Neural cell (in vitro differentiated cells): ENCODE results near the gene SULT1C2. TPM values are rescaled to one million over a fixed set of nuclear protein-coding genes. Genes with fewer than 3 reads are reported as not detected.

Source experiments
- H2AFZ ChIP-seq: fragments of 200-600, 300-800 bp; sonication (generic), shearing (Covaris generic); 2 replicates; pipeline ENCODE4 v1.6.0; 2014; ENCODE audit warnings: low read depth, mild to moderate bottlenecking, antibody characterized with exemption, low read length, moderate library complexity
- H3F3A ChIP-seq: fragments of 200-600 bp; shearing (Covaris generic); 2 replicates; pipeline ENCODE4 v1.6.1; 2016; ENCODE audit warnings: mild to moderate bottlenecking, moderate library complexity, mixed read lengths, antibody characterized with exemption, low read length; ENCODE audit not compliant: insufficient read depth, poor library complexity, severe bottlenecking
- H3K27ac ChIP-seq: fragments of 200-600, 300-800 bp; sonication (generic), shearing (Covaris generic); 2 replicates; pipeline ENCODE4 v1.5.1; 2014; ENCODE audit warnings: mild to moderate bottlenecking, low read length, moderate library complexity
- H3K27me3 ChIP-seq: fragments of 300-800, 200-600 bp; sonication (generic), shearing (Covaris generic); 2 replicates; pipeline ENCODE4 v1.6.0; 2014; ENCODE audit warnings: mild to moderate bottlenecking, low read depth, low read length, moderate library complexity; ENCODE audit not compliant: insufficient read depth
- H3K36me3 ChIP-seq: fragments of 300-800, 200-600 bp; sonication (generic), shearing (Covaris generic); 2 replicates; pipeline ENCODE4 v1.5.1; 2014; ENCODE audit warnings: mild to moderate bottlenecking, antibody characterized with exemption, low read length, moderate library complexity; ENCODE audit not compliant: insufficient read depth
- H3K4me2 ChIP-seq: fragments of 300-800, 200-600 bp; sonication (generic), shearing (Covaris generic); 2 replicates; pipeline ENCODE4 v1.6.0; 2014; ENCODE audit warnings: mild to moderate bottlenecking, low read length
- H3K4me3 ChIP-seq: fragments of 300-800, 200-600 bp; sonication (generic), shearing (Covaris generic); 2 replicates; pipeline ENCODE4 v1.5.1; 2014; ENCODE audit warnings: mild to moderate bottlenecking, low read length, moderate library complexity
- H3K79me2 ChIP-seq: fragments of 200-600 bp; shearing (Covaris generic); replicated peaks from 2 replicates; pipeline ENCODE4 v1.6.0; 2014; ENCODE audit warnings: mild to moderate bottlenecking, low read length, moderate library complexity; ENCODE audit not compliant: insufficient read depth
- H3K9ac ChIP-seq: fragments of 300-800, 200-600 bp; sonication (generic), shearing (Covaris generic); 2 replicates; pipeline ENCODE4 v1.6.1; 2016; ENCODE audit warnings: mild to moderate bottlenecking, low read length, mixed read lengths
- H3K9me2 ChIP-seq: fragments of 200-600 bp; shearing (Covaris generic); 2 replicates; pipeline ENCODE4 v1.6.1; 2016; ENCODE audit warnings: mild to moderate bottlenecking, low read length, mixed read lengths; ENCODE audit not compliant: insufficient read depth
- H3K9me3 ChIP-seq: fragments of 200-600, 300-800 bp; sonication (generic), shearing (Covaris generic); 2 replicates; pipeline ENCODE4 v1.6.1; 2016; ENCODE audit warnings: mild to moderate bottlenecking, mixed run types, low read length, moderate library complexity, mixed read lengths
- H4K20me1 ChIP-seq: fragments of 200-600 bp; shearing (Covaris generic); 2 replicates; pipeline ENCODE4 v1.6.1; 2016; ENCODE audit warnings: mild to moderate bottlenecking, mixed run types; ENCODE audit not compliant: insufficient read depth
- EP300 ChIP-seq: fragments of 450-650 bp; conservative IDR thresholded peaks from 2 replicates; pipeline ENCODE4 v1.6.1; 2014; ENCODE audit warnings: antibody characterized with exemption, mild to moderate bottlenecking, moderate library complexity; ENCODE audit not compliant: poor library complexity, severe bottlenecking
- EZH2 ChIP-seq: fragments of 200-600, 300-800 bp; shearing (Covaris generic), sonication (generic); IDR thresholded peaks from 2 replicates; pipeline ENCODE4 v1.6.1; 2014; ENCODE audit warnings: antibody characterized with exemption, low read length, borderline replicate concordance, mild to moderate bottlenecking; ENCODE audit not compliant: insufficient read depth, poor library complexity, severe bottlenecking
- MXI1 ChIP-seq: fragments of 450-650 bp; conservative IDR thresholded peaks from 2 replicates; pipeline ENCODE4 v1.6.1; 2014; ENCODE audit warnings: antibody characterized with exemption, mild to moderate bottlenecking; ENCODE audit not compliant: poor library complexity, severe bottlenecking
- POLR2AphosphoS5 ChIP-seq: IDR thresholded peaks from 2 replicates; pipeline ENCODE4 v1.6.1; 2012
- RAD21 ChIP-seq: fragments of 450-650 bp; conservative IDR thresholded peaks from 2 replicates; pipeline ENCODE4 v1.6.1; 2014; ENCODE audit warnings: antibody characterized with exemption, mild to moderate bottlenecking, moderate library complexity
- SMC3 ChIP-seq: fragments of 450-650 bp; conservative IDR thresholded peaks from 2 replicates; pipeline ENCODE4 v1.6.1; 2014; ENCODE audit warnings: antibody characterized with exemption, mild to moderate bottlenecking, moderate library complexity; ENCODE audit not compliant: poor library complexity
- TAF1 ChIP-seq: IDR thresholded peaks from 2 replicates; pipeline ENCODE4 v1.6.1; 2012; ENCODE audit warnings: low read depth
- polyA plus RNA-seq: library from polyadenylated mRNA; depleted of rRNA; stranded (reverse); fragments of >200 nt; gene quantifications from 2 replicates; pipeline ENCODE4 v1.2.3, GENCODE V29; 2014
- TF ChIP-seq, protein P1 (sequence below): IDR thresholded peaks from 2 replicates; pipeline ENCODE4 v1.6.1; 2012; ENCODE audit warnings: borderline replicate concordance
- TF ChIP-seq, protein P2 (sequence below): fragments of 450-650 bp; IDR thresholded peaks from 2 replicates; pipeline ENCODE4 v1.5.1; 2014; ENCODE audit warnings: antibody characterized with exemption, mild to moderate bottlenecking, moderate library complexity; ENCODE audit not compliant: poor library complexity, severe bottlenecking

The SULT1C2 gene
- polyA plus RNA-seq, 1 donor from 2014 or later = not detected

- H3K9me3 ChIP-seq = no peaks in the 10 kb centered on the region
- no peak overlapping the region for H3K9ac ChIP-seq
- no peak overlapping the region for H3K4me3 ChIP-seq
- H3K27me3 ChIP-seq = no peaks in the 10 kb centered on the region
- no peaks in the 10 kb centered on the region for H3K9me2 ChIP-seq
- no peak overlapping the region for H3K27ac ChIP-seq
- H3K79me2 ChIP-seq = no peaks in the 10 kb centered on the region
- TF ChIP-seq SMC3 (no peak), RAD21 (no peak)
- H3F3A ChIP-seq = no peaks in the 10 kb centered on the region
- no peaks in the 10 kb centered on the region for H3K36me3 ChIP-seq
- H2AFZ ChIP-seq = no peak overlapping the region
- H3K4me2 ChIP-seq = no peak overlapping the region
- no peaks in the 10 kb centered on the region for H4K20me1 ChIP-seq
These were observed 18.3 kb upstream of the SULT1C2 start for GRCh38 chr2:108270346-108270745.

- H3K27ac ChIP-seq = no peak overlapping the region
- H2AFZ ChIP-seq = no peak overlapping the region
These were observed 17.8 kb upstream of the SULT1C2 start for GRCh38 chr2:108270768-108271506.

More at GRCh38 chr2:108270768-108271506, 17.8 kb upstream of the SULT1C2 start:
- no peaks in the 10 kb centered on the region for H3F3A ChIP-seq
- H3K9me2 ChIP-seq = no peaks in the 10 kb centered on the region
- no peak for TF ChIP-seq MXI1
- TF ChIP-seq, protein P1, sequence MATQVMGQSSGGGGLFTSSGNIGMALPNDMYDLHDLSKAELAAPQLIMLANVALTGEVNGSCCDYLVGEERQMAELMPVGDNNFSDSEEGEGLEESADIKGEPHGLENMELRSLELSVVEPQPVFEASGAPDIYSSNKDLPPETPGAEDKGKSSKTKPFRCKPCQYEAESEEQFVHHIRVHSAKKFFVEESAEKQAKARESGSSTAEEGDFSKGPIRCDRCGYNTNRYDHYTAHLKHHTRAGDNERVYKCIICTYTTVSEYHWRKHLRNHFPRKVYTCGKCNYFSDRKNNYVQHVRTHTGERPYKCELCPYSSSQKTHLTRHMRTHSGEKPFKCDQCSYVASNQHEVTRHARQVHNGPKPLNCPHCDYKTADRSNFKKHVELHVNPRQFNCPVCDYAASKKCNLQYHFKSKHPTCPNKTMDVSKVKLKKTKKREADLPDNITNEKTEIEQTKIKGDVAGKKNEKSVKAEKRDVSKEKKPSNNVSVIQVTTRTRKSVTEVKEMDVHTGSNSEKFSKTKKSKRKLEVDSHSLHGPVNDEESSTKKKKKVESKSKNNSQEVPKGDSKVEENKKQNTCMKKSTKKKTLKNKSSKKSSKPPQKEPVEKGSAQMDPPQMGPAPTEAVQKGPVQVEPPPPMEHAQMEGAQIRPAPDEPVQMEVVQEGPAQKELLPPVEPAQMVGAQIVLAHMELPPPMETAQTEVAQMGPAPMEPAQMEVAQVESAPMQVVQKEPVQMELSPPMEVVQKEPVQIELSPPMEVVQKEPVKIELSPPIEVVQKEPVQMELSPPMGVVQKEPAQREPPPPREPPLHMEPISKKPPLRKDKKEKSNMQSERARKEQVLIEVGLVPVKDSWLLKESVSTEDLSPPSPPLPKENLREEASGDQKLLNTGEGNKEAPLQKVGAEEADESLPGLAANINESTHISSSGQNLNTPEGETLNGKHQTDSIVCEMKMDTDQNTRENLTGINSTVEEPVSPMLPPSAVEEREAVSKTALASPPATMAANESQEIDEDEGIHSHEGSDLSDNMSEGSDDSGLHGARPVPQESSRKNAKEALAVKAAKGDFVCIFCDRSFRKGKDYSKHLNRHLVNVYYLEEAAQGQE = no peak
- TF ChIP-seq SMC3 = no peak
- no peak for TF ChIP-seq TAF1
- TF ChIP-seq, protein P2, sequence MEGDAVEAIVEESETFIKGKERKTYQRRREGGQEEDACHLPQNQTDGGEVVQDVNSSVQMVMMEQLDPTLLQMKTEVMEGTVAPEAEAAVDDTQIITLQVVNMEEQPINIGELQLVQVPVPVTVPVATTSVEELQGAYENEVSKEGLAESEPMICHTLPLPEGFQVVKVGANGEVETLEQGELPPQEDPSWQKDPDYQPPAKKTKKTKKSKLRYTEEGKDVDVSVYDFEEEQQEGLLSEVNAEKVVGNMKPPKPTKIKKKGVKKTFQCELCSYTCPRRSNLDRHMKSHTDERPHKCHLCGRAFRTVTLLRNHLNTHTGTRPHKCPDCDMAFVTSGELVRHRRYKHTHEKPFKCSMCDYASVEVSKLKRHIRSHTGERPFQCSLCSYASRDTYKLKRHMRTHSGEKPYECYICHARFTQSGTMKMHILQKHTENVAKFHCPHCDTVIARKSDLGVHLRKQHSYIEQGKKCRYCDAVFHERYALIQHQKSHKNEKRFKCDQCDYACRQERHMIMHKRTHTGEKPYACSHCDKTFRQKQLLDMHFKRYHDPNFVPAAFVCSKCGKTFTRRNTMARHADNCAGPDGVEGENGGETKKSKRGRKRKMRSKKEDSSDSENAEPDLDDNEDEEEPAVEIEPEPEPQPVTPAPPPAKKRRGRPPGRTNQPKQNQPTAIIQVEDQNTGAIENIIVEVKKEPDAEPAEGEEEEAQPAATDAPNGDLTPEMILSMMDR = no peak
- TF ChIP-seq EZH2 = no peak
- no peak for TF ChIP-seq POLR2AphosphoS5
- no peak for TF ChIP-seq EP300
- no peak for TF ChIP-seq RAD21
- H4K20me1 ChIP-seq = no peaks in the 10 kb centered on the region
- H3K36me3 ChIP-seq = no peaks in the 10 kb centered on the region
- no peak overlapping the region for H3K9ac ChIP-seq
- no peaks in the 10 kb centered on the region for H3K27me3 ChIP-seq
- H3K4me2 ChIP-seq = no peak overlapping the region
- H3K4me3 ChIP-seq = no peak overlapping the region
- H3K79me2 ChIP-seq = no peaks in the 10 kb centered on the region
- no peaks in the 10 kb centered on the region for H3K9me3 ChIP-seq
